T-helper 1 cell (primary cell): ENCODE results near the gene FASTKD2.
A peak's percentile ranks its signal among the peaks of the same experiment; 100 is the strongest.
"Not testable (repeated sequence)": the region's sequence is repeated elsewhere in the genome, so short reads cannot be mapped to it uniquely, and the experiment has no call there.

ENCODE experiments used
- DNase-seq, 5 donors: peaks; one replicate each; pipeline ENCODE4 v3.0.0-alpha.2; 2012 to 2020

FASTKD2 gene

GRCh38 chr2:206792645-206793044, 27.2 kb downstream of the FASTKD2 start:
- DNase-seq: no peak

- no peak for DNase-seq
Observed at GRCh38 chr2:206797376-206797775, 32.0 kb downstream of the FASTKD2 start.

DNA sequence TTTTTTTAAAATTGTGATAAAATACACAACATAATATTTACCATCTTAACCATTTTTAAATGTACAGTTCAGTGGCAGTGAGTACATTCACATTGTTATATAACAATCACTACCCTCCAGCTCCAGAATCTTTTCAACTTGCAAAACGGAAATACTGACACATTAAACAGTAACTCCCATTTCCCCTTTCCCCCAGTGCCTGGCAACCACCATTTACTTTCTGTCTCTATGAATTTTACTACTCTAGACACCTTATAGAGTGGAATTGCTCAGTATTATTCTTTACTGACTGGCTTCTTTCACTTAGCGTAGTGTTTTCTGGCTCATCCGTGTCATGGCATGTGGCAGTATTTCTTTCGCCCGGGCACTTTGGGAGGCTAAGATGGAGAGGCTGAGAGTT, 32.6 kb downstream of the FASTKD2 start:
- no peak for DNase-seq

GRCh38 chr2:206799083-206799482, 33.7 kb downstream of the FASTKD2 start:
- DNase-seq: no peak

DNA sequence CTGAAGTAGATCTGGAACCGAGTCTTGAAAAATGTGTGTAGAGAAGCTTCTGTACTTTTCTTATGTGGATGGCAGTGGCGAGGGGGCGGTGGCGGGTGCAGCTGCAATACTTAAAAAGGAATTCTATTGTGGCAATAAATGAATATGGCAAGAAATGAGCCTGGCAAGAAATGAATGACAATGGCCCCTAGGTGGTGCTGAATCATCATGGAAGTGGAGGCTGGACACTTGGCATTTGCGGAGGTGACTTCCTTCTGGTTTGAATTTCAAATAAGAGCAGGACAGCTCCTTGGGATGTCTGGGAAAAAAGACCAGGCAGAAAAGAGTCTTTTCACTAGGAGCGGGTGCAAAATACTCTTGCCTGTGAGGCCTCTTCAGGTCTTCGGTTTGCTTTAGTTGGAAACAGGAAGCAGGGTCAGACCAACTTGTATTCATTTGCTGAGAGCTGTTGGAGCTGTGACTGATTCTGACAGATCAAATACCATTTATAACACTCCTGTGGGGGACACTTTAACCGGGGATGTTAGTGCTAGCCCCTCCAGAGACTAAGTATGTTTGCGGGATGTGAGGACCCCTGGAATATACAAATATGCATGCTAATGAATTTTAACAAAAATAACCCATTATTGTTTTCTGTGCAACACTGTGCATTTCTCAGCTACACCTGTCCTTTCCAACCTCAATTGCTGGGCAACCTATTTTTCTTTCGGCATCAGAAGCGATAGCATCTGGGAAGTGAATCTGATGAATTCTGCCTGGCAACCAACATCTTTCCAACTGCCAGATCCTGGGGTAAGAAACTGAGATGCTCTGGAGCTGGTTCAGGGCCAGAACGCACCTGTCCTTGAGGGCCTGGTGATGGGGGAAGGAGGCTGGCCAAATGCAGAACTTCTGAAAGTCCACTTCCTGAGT, 35.4 kb downstream of the FASTKD2 start:
- DNase-seq: peak in 3 of 5 donors; percentile 15 to 50 (median 17)

DNA sequence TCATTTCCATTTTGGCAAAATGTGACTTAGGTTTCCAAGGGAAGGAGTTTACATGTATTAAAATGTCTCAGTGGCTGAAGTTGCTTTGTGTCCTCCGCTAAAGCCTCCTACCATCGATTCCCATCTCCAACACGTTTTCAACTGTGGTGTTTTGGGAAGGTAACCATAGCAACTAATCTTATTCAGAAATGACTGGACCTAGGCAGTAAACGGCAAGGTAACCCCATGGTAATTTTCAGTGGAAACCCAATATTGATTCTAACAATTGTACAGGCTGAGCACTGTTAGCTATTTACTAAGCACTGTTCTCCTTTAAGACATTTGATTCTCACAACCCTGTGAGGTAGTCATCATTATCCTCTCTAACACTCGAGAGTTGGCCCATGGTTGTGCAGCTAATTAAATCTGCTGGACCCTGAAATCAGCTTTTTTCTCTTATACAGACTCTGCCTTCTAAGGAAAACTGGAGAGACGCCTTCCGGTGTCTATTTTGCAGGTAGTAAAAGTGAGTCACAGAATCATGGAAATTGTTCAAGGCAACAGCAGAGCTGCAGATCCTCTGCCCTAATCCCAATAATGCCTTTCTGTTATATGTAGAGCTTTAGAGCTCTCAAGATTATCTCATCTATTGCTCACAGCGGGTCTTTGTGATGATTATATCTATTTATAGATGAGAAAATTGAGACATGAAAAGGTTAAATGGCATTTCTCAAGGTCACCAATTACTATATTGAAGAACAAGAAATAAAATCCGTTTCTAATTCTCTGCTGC, 36.2 kb downstream of the FASTKD2 start:
- DNase-seq: no peak

- no peak for DNase-seq
Observed at GRCh38 chr2:206802654-206803514, 37.5 kb downstream of the FASTKD2 start.

GRCh38 chr2:206804326-206804725, 38.9 kb downstream of the FASTKD2 start:
- no peak for DNase-seq

- no peak for DNase-seq
Observed at GRCh38 chr2:206805887-206806607, 40.6 kb downstream of the FASTKD2 start.

DNA sequence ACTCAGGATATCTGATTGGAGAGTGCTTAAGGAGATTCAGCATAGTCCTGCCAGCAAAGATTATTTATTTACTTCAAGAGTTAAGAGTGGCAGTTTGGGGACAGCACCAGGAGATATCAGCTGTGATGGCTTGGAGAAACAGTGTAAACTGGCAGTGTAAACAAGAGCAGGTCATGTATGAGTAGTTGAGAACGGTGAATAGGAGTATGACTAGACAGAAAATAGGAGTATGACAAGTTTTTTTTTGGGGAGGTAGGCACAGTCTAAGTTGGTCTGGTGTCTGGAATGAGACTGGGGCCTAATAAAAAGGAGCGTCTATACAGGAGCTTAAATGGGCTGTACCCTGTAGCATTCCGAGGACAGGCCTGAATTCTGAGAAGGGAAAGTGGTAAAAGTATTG, 42.2 kb downstream of the FASTKD2 start:
- not testable (repeated sequence) for DNase-seq

DNA sequence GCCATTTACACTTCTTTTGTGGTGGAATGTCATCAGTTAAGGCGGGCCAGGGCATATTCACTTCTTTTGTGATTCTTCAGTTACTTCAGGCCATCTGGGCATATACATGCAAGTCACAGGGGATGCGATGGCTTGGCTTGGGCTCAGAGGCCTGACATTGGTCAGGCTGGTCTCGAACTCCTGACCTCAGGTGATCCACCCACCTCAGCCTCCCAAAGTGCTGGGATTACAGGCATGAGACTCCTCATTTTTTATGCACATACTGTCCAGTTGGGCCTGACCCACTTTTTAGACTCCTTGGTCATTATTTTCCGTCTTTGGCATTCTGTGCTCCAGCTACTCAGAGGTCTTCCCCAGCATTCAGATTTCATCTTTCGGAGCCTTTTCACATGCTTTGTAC, 47.1 kb downstream of the FASTKD2 start:
- not testable (repeated sequence) for DNase-seq

GRCh38 chr2:206814498-206814897, 49.1 kb downstream of the FASTKD2 start:
- no peak for DNase-seq

- no peak for DNase-seq
Observed at GRCh38 chr2:206820807-206821206, 55.4 kb downstream of the FASTKD2 start.

DNA sequence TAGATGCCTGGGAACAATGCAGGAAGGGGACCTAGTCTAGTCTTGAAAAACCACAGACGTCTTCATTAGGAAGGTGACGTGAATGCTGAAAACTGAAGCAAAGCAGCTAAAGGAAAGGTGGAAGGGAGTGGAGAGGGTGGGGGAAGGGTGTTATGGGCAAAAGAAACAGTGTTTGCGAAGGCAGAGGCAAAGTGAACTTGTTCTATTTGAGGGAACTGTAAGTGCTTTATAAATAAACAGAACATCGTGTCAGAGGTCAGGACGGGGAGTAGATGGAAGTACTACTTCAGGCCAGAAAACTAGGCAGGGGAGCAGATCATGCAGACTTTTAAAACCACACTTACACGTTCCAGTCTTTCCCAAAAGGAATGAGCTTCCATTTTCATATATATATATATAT, 57.8 kb downstream of the FASTKD2 start:
- DNase-seq: no peak

DNA sequence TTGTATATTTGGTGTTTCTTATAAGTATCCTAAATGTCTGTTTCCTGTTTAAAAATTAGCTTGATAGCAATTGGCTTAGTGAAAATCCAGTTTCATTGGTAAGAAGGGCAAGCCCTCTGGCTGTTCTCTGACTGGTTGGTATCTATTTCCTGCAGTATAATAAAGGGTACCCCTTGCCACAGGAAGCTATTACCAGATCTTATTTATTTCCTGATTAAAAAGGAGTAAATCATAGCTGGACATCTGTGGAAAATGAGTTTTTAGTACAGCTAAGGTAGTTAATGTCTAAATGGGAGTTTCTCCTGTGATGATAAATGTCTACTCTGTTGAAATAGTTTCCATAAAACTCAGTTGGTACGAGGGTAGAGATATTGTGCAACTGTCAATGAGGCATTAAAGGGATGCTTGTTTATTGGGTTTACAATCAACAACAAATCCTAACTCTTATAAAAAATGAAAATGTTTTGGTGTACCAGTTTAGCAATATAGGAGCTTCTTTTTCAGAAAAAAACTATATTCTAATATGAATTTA, 58.7 kb downstream of the FASTKD2 start:
- DNase-seq: no peak

DNA sequence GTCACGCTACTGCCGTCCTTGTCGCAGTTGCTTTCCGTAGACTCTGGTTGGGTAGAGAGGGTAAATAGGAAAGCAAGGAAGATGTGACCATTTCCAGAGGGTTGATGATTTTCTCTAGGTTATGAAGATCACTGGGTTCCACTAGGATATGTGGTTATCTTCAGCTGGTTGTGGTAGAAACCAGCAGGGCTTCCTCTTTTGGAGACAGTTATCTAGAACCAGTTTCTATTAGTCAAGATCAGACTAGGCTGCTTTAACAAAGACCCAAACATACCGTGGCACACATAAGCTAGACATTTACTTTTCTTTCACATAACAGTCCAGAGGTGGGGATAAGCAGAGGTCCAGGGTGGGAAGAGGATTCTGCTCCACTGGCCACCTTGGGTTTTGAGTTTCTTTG, 59.6 kb downstream of the FASTKD2 start:
- no peak for DNase-seq

- DNase-seq: no peak
Observed at GRCh38 chr2:206831442-206831995, 66.1 kb downstream of the FASTKD2 start.

DNA sequence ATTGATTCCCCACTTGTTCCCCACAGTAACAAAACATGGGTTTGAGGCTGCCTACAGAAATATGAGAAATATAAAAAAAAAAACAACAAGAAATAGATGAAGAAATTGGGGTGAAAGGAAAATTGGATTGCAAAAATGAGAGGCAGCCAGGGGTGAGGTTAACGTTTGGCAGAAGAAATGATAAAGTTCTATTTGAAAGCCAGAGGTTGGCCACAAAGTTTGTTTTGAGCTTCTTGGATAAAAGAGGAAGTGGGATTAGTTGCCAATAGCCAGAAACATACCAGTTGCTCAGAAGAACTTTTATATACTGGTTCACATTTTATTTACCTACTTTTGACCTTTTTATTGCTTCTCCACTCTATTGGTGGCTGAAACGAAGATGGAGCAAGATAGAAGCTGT, 67.5 kb downstream of the FASTKD2 start:
- no peak for DNase-seq

- DNase-seq: no peak
Observed at GRCh38 chr2:206833291-206833690, 67.9 kb downstream of the FASTKD2 start.

DNA sequence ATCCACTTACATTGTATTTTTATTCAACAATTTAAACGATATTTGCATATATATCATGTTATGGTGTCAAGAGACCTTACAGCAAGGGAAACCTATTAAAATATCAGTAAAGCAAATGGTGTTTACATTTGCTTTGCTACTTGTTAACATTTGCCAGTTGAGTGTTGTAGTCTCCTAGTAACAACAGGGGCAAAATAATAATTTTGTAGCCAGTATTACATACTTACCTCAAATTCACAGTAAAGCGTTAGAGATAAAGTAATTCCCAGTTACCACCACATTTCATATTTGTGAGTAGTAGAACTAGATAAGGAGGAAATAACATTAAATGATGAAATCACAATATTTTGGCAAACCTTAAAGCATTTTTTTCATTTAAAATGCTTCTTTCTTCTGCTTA, 71.3 kb downstream of the FASTKD2 start:
- no peak for DNase-seq

DNA sequence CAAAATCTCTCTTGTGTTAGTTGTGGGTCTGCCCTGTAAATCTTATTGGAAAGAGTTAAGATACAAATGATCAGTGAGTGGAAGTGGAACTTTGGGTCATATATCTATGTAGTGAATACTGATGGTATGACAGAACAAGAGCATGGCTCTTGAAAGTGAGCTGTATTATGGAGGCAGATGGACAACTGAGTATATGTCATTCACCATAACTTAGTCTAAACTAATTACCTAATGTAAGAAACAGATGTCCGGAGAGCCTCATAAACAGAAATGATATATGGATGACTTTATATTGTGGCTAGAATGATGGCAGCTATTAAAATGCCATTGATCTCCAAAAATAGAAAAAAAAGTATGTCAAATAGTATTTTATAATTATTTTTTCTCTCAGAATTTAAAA, 72.4 kb downstream of the FASTKD2 start:
- DNase-seq: no peak

DNA sequence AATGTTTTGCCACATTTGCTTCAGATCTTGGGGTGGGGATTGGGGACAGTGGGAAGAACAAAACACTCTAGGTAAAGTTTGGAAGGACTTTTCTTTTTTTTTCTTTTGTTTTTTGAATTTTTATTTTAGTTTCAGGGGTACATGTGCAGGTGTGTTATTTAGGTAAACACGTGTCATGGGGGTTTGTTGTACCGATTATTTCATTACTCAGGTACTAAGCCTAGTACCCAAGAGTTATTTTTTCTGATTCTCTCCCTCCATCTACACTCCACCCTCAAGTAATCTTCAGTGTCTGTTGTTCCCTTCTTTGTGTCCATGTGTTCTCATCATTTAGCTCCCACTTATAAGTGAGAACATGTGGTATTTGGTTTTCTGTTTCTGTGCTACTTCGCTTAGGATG, 73.3 kb downstream of the FASTKD2 start:
- DNase-seq: no peak
